ENCODE results near the gene NPEPPS.
"Not testable (repeated sequence)": the region's sequence is repeated elsewhere in the genome, so short reads cannot be mapped to it uniquely, and the experiment has no call there.

DNA sequence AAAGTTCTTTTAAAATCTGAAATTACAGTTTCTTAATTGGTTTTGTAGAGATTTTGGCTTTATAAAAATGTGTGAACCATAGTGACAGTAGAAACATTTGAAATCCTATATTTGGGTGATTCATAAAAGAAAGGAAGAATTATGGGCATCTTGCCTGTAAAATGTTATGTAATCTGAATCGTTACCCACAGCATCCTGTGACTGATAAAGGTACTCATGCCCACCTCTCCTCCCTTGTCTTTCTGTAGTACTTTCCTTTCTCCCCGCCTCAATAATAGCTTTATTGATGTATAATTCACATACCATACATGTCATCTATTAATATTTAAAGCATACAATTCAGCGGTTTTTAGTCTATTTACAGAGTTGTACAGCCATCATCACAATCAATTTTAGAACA, 36.4 kb downstream of the NPEPPS start:
- TF ChIP-seq, protein P1, sequence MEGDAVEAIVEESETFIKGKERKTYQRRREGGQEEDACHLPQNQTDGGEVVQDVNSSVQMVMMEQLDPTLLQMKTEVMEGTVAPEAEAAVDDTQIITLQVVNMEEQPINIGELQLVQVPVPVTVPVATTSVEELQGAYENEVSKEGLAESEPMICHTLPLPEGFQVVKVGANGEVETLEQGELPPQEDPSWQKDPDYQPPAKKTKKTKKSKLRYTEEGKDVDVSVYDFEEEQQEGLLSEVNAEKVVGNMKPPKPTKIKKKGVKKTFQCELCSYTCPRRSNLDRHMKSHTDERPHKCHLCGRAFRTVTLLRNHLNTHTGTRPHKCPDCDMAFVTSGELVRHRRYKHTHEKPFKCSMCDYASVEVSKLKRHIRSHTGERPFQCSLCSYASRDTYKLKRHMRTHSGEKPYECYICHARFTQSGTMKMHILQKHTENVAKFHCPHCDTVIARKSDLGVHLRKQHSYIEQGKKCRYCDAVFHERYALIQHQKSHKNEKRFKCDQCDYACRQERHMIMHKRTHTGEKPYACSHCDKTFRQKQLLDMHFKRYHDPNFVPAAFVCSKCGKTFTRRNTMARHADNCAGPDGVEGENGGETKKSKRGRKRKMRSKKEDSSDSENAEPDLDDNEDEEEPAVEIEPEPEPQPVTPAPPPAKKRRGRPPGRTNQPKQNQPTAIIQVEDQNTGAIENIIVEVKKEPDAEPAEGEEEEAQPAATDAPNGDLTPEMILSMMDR (IDR thresholded peaks at IDR 0.05; ENCODE audit: control extremely low read depth in 1 of 3, insufficient read depth in 1 of 3, low read depth in 1 of 3, low read length in 3 of 3): not testable (repeated sequence)
- TF ChIP-seq POLR2AphosphoS5 (IDR thresholded peaks at IDR 0.05; ENCODE audit: low read depth, low read length); EP300 (IDR thresholded peaks at IDR 0.05; ENCODE audit: borderline replicate concordance in 1 of 2, low read depth in 2 of 2, low read length in 2 of 2); TAF1 (IDR thresholded peaks at IDR 0.05; ENCODE audit: low read depth, low read length); EZH2 (IDR thresholded peaks at IDR 0.05; ENCODE audit: low read depth, low read length, severe bottlenecking); ZNF274 (IDR thresholded peaks at IDR 0.05; ENCODE audit: borderline replicate concordance, extremely low read depth, low read length); EGR1 (IDR thresholded peaks at IDR 0.05; ENCODE audit: borderline replicate concordance, low read depth, low read length); ATF3 (IDR thresholded peaks at IDR 0.05; ENCODE audit: insufficient read depth, low read depth, low read length); CHD1 (IDR thresholded peaks at IDR 0.05; ENCODE audit: low read depth, low read length); TAF7 (optimal IDR thresholded peaks at IDR 0.05; ENCODE audit: borderline replicate concordance, low read depth, low read length); GABPA (IDR thresholded peaks at IDR 0.05; ENCODE audit: borderline replicate concordance, insufficient read depth, low read length); ATF2 (IDR thresholded peaks at IDR 0.05; ENCODE audit: low read length); POLR2A (IDR thresholded peaks at IDR 0.05; ENCODE audit: control extremely low read depth in 1 of 2, low read depth in 2 of 2, low read length in 2 of 2): not testable (repeated sequence)

All from H1 (cell line).